HG03064 (cell line): ENCODE measurements around the gene GALK1.

ENCODE experiments used
- ATAC-seq: cut with Tn5 transposase; IDR thresholded peaks from one replicate; pipeline ENCODE4 v1.9.1; 2021; ENCODE audit warnings: low read depth; ENCODE audit not compliant: unreplicated experiment

The GALK1 gene

DNA sequence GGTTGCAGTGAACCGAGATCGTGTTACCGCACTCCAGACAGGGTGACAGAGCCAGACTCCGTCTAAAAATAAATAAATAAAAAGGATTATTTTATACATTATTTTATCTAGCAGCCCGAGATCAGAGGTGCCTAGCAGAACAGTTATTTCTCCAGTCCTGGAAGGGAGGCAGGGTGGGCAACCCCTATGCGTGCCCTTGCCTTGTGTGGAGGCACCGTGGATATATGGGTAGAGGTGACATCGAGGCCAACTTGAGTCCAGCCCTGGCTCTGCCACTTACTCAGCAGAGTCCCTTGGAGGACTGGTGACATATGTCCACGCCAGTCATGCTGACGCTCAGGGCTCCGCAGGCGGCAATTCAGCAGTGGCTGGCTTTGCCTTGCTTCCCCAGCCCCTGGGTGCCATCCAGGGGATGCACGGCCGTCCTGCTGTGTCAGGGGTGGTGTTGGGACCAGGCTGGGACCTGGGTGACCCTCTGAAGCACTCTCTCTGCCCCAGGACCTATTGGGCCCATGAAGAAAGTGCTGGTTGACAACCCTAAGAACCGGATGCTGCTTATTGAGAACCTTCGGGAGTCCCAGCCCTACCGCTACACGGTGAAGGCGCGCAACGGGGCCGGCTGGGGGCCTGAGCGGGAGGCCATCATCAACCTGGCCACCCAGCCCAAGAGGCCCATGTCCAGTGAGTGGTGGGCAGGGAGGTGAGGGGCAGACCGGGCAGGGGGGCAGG is 13.2 kb downstream of the GALK1 start:
- ATAC-seq = no peak

GRCh38 chr17:75750661-75751423 is 14.2 kb downstream of the GALK1 start:
- ATAC-seq = no peak

DNA sequence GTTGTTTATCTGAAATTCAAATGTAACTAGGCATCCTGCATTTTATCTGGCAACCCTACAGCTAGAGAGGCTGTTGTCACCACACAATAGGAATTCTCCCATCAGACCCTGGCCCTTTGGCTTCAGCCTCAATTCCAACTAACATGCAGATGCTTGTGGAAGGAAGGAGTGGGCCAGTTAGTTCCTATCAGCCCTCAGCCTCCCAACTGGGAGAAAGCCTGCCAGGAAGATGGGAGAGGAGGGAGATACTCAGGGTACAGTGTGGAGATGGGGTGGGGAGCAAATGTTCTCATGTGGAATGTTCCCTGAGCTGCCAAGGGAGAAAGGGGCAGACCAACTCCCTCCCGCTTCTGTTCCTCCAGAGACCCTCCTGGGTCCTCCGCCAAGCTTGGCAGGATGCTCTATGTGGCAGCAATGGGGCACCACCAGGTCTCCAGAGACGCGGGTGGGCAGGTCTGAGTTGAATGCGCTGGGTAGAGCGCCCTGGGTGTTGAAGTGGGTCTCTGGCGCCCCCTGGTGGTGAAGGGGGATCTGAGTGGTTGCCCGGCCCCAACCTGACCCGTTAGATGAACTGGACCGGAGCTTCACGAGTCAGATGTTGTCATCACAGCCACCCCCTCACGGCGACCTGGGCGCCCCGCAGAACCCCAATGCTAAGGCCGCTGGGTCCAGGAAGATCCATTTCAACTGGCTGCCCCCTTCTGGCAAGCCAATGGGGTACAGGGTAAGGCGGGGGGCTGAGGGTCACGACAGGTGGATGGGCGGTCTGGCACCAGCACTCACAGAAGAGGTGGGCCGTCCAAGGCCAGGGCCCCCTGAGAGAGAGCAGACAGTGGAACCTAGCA is 15.2 kb downstream of the GALK1 start:
- ATAC-seq = no peak

DNA sequence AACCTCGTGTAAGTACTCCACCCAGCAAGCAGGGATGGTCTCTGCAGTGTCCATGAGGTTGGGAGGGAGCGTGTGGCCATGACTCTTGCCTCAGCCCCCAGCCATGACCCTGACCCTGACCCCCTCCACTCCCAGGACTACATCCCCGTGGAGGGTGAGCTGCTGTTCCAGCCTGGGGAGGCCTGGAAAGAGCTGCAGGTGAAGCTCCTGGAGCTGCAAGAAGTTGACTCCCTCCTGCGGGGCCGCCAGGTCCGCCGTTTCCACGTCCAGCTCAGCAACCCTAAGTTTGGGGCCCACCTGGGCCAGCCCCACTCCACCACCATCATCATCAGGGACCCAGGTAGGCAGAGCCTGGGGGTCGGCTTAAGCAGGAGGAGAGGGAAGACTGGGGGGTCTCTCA is 16.3 kb downstream of the GALK1 start:
- ATAC-seq = no peak

- no peak for ATAC-seq
Measured at GRCh38 chr17:75743625-75744206, 21.3 kb downstream of the GALK1 start.

- ATAC-seq = no peak
Measured at GRCh38 chr17:75742337-75742736, 22.7 kb downstream of the GALK1 start.

GRCh38 chr17:75740631-75741077 is 24.3 kb downstream of the GALK1 start:
- no peak for ATAC-seq

- no peak for ATAC-seq
Measured at GRCh38 chr17:75740215-75740614, 24.8 kb downstream of the GALK1 start.

- ATAC-seq = no peak
Measured at GRCh38 chr17:75739801-75740200, 25.2 kb downstream of the GALK1 start.

- no peak for ATAC-seq
Measured at GRCh38 chr17:75739174-75739573, 25.8 kb downstream of the GALK1 start.

DNA sequence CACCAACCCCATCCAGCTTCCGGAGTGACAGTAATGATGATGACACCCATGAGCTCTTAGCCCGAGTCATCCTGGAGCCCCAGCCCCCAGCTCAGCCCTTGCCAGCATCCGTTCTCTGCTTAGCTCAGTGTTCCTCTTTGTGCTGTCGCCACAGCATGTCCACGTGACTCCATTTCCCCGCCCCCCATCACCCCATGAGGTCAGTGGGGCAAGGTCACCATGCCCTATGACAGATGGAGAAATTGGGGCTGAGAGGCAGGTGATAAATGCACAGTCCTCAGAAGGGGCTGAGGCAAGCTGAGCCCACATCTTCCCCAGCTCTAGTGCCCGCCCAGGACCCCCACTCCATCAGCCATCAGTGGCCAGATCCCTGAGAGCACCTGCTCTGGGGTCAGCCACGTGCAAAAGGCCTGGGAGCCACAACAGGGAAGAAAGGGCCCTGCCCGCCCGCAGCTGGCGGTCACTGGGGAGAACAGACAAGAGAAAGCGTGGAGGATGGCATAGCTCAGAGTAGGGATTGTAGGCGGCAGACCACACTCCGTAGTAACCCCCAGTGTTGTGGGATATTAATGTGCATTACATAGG is 26.7 kb downstream of the GALK1 start:
- no peak for ATAC-seq

DNA sequence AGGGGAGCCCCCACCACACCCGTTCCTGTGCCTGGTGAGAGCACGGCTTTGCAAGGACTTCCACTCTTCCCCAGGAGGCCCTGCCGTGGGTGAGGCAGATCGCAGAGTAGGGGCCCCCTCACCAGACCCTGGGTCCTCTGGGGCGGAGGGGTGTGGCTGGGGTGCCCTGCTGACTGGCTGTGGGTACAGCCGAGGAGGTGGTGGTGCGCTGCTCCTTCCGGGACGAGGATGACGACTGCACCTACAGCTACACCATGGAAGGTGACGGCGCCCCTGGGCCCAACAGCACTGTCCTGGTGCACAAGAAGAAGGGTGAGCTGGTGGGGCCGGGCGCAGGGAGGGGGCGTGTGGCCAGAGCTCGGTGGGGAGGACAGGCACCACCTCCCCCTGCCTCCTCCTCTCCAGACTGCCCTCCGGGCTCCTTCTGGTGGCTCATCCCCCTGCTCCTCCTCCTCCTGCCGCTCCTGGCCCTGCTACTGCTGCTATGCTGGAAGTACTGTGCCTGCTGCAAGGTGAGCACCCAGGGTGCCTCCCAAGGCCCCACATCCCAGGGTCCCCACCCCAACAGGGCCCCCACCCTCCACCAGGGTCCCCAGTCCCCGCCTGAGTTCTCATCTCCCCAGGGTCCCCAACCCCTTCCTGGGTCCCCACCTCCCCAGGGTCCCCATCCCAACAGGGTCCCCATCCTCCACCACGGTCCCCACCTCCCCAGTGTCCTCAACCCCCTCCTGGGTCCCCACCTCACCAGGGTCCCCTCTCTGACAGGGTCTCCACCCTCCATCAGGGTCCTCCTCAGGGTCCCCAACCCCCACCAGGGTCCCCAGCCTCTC is 27.6 kb downstream of the GALK1 start:
- ATAC-seq = no peak

DNA sequence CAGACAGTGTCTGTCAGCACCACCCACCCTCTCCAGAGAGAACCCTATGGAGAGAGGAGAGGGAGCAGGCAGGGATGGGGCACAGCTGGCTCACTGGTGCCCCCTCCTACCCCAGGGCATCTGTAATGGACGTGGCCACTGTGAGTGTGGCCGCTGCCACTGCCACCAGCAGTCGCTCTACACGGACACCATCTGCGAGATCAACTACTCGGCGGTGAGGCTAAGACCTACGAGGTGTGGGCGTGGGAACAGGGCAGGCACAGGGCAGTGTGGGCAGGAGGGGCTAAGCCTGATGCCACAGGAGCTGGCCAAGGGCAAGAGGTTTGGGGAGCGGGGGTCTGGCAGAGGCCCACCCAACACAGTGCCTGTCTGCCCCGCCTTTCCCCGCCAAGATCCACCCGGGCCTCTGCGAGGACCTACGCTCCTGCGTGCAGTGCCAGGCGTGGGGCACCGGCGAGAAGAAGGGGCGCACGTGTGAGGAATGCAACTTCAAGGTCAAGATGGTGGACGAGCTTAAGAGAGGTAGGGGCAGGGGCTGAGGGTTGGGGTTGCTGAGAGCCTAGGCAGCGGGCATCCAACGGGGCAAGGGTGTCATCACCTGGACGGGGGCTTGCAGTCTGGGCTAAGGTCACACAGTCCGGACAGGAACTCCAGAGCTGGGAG is 28.7 kb downstream of the GALK1 start:
- ATAC-seq = no peak

DNA sequence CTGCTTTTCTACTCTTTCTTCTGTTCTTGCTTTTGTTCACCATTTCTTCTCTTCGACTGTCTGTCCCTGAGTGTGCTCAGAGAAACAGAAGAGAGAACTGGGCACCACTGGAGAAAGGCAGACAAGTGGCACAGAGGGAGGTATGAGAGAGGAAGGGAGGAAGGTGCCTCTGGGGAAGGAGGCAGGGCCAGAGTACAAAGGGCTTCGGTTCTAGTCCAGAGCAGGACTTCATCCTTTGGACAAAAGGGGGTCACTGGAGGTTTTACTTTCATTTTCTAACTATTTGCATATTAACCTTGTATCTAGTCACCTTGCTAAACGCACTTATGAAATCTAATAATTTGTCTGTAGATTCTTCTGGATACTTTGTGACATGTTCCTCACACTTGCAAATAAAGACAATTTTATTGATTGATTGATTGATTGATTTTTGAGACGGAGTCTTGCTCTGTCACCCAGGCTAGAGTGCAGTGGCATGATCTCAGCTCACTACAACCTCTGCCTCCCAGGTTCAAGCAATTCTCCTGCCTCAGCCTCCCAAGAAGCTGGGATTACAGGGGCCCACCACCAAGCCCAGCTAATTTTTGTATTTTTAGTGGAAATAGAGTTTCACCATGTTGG is 30.2 kb downstream of the GALK1 start:
- no peak for ATAC-seq

DNA sequence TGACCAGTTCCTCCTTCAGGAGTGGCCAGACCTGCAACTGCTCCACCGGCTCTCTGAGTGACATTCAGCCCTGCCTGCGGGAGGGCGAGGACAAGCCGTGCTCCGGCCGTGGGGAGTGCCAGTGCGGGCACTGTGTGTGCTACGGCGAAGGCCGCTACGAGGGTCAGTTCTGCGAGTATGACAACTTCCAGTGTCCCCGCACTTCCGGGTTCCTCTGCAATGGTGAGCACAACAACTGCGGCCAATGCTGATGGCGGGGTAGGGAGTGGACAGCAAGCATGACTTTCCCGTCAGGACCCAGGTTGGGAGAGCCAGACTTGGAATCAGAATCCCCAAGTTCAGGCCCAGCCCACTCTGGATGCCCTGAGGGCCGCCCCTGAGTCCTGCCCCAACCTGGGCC is 31.5 kb downstream of the GALK1 start:
- ATAC-seq = no peak

GRCh38 chr17:75731716-75732498 is 33.1 kb downstream of the GALK1 start:
- ATAC-seq = no peak

DNA sequence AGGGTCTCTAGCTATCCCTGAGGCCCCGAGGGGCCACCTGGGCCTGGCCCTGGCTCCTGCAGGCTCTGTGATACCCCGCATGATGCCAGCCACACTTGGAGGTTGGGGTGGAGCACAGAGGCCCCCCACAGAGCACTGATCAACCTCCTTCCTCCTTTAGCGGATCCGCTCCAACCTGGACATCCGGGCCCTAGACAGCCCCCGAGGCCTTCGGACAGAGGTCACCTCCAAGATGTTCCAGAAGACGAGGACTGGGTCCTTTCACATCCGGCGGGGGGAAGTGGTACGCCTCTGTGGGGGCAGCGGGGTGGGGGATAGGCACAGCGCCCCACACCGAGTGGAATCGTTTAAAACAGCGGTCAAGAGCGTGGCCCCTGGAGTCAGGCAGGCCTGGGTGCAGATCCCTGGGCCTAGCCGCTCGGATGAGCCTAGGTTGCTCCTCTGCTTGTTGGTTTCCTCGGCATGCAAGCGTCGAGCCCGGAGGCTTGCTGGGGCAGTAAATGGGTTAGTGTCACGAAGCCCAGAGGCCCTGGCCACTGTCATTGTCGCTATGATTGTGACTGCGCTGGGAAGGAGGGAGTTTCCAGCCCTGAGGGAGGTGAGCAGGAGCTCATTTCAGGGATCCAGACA is 33.8 kb downstream of the GALK1 start:
- ATAC-seq = no peak
